ENCODE measurements around the gene HS3ST4. TPM values are rescaled to one million over a fixed set of nuclear protein-coding genes. Genes with fewer than 3 reads are reported as not detected.
"Not testable (repeated sequence)": the region's sequence is repeated elsewhere in the genome, so short reads cannot be mapped to it uniquely, and the experiment has no call there.

The HS3ST4 gene
- total and polyA plus RNA-seq, 2 of the 4 experiments (the other 2 are of a cell fraction): not detected

DNA sequence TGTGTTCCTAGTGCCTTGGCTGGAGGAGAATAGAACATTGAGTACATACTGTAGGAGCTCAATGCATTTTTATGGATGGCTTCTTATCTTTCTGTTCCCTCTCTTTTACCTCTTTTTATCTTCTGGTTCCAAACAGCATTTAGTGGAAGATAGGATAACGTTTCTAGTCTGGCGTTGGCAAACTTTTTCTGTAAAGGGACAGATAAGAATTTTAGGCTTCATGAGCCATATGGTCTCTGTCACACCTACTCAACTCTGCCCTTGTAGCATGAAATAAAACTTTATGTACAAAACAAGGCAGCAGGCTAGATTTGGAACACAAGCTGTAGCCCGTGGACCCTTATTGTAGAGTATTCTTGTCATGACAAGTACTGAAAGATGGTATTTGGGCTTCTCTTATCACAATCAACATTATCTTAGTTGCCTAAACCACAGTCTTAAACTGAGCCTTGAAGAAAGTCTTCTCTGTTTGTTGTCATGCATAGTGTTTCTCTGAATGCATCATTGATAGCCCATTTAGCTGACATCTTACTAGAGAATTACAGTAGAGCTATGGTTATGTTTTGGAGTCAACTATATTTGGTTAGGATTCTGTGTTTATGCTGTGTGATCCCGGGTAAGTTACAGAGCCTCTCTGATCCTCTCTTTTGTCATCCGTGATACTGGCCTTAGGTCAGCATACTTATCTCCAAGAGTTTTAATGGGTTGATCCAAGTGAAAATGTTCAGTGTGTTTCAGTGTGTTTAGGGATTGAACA, 80.2 kb downstream of the HS3ST4 start:
- Histone ChIP-seq H2BK5ac (ENCODE audit: low read depth, low read length, poor library complexity, severe bottlenecking) (no peak overlapping the region), H3K79me1 (ENCODE audit: low read depth in 1 of 2, low read length in 2 of 2) (no peaks in the 10 kb centered on the region), H3K4me3 (ENCODE audit: insufficient read depth, low read depth, low read length) (no peak overlapping the region), H2AK5ac (ENCODE audit: low read depth, low read length) (no peak overlapping the region), H4K91ac (ENCODE audit: insufficient read depth, low read depth, low read length) (no peak overlapping the region), H3K18ac (ENCODE audit: low read depth, low read length) (no peak overlapping the region), H3K9me1 (ENCODE audit: insufficient read depth, low read length) (no peaks in the 10 kb centered on the region), H4K20me1 (ENCODE audit: insufficient read depth, low read length) (no peaks in the 10 kb centered on the region), H3K9ac (ENCODE audit: low read depth, low read length) (no peak overlapping the region), H3K9me3 (ENCODE audit: control insufficient read depth, insufficient read depth, low read length) (peaks cover 11% of the 10 kb centered on the region), H2BK15ac (ENCODE audit: low read depth, low read length) (no peak overlapping the region), H2BK120ac (ENCODE audit: low read depth, low read length) (no peak overlapping the region), H3K4ac (ENCODE audit: low read depth, low read length) (no peak overlapping the region), H3K36me3 (ENCODE audit: control insufficient read depth, insufficient read depth, low read length) (no peaks in the 10 kb centered on the region), H4K5ac (ENCODE audit: low read depth, low read length) (no peak overlapping the region), H3K56ac (ENCODE audit: extremely low read depth, insufficient read depth, low read length) (no peak overlapping the region), H2AFZ (replicated peaks; ENCODE audit: low read length, poor library complexity) (no peak overlapping the region), H3K4me2 (ENCODE audit: low read depth, low read length) (no peak overlapping the region), H3K14ac (replicated peaks; ENCODE audit: low read depth, low read length) (no peak overlapping the region), H3K23ac (ENCODE audit: low read depth, low read length) (no peak overlapping the region), H2BK20ac (ENCODE audit: low read depth, low read length) (no peak overlapping the region), H3K27ac (ENCODE audit: insufficient read depth, low read length) (no peak overlapping the region), H2AK9ac (replicated peaks; ENCODE audit: low read depth, low read length, poor library complexity) (no peak overlapping the region), H3K27me3 (ENCODE audit: control insufficient read depth, insufficient read depth, low read length) (no peaks in the 10 kb centered on the region), H4K8ac (ENCODE audit: low read depth in 2 of 2, low read length in 2 of 2) (no peak overlapping the region), H3K4me1 (ENCODE audit: control insufficient read depth, insufficient read depth, low read length) (no peaks in the 10 kb centered on the region)
- in situ Hi-C loops (cut with MboI; ENCODE audit: low sequenced_read_pairs): no loop called here
- no peak for ATAC-seq (ENCODE audit: low read depth)
- no TSS peak for BruUV-seq (replicated peaks)
- dilution Hi-C loops (cut with HindIII; ENCODE audit: low sequenced_read_pairs, unreplicated experiment): no loop called here
- CTCF ChIA-PET: no interaction called here
- intact Hi-C loops (cut with micrococcal nuclease): no loop called here
- no CpG with 5 or more reads among the region's 5 CpGs for WGBS, 2 experiments (ENCODE audit: extremely low coverage in 2 of 2, insufficient read length in 1 of 2)
- DNase-seq: no peak
- TF ChIP-seq, protein P1, sequence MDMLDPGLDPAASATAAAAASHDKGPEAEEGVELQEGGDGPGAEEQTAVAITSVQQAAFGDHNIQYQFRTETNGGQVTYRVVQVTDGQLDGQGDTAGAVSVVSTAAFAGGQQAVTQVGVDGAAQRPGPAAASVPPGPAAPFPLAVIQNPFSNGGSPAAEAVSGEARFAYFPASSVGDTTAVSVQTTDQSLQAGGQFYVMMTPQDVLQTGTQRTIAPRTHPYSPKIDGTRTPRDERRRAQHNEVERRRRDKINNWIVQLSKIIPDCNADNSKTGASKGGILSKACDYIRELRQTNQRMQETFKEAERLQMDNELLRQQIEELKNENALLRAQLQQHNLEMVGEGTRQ (IDR thresholded peaks at IDR 0.05; ENCODE audit: low read depth, low read length): no peak
- TF ChIP-seq BHLHE40 (IDR thresholded peaks at IDR 0.05; ENCODE audit: low read depth, low read length) (no peak), RCOR1 (IDR thresholded peaks at IDR 0.05; ENCODE audit: insufficient replicate concordance, low read length) (no peak), FOS (IDR thresholded peaks at IDR 0.05; ENCODE audit: low read depth, low read length) (no peak), MAFK (IDR thresholded peaks at IDR 0.05; ENCODE audit: low read depth, low read length) (no peak)
- TF ChIP-seq, protein P2, sequence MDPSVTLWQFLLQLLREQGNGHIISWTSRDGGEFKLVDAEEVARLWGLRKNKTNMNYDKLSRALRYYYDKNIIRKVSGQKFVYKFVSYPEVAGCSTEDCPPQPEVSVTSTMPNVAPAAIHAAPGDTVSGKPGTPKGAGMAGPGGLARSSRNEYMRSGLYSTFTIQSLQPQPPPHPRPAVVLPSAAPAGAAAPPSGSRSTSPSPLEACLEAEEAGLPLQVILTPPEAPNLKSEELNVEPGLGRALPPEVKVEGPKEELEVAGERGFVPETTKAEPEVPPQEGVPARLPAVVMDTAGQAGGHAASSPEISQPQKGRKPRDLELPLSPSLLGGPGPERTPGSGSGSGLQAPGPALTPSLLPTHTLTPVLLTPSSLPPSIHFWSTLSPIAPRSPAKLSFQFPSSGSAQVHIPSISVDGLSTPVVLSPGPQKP (IDR thresholded peaks at IDR 0.05; ENCODE audit: borderline replicate concordance, low read depth, low read length): no peak
- POLR2A ChIA-PET (ENCODE audit: unreplicated experiment): no interaction called here

- H2BK120ac ChIP-seq (ENCODE audit: low read depth, low read length); H3K23ac ChIP-seq (ENCODE audit: low read depth, low read length); H3K9ac ChIP-seq (ENCODE audit: low read depth, low read length); H2BK15ac ChIP-seq (ENCODE audit: low read depth, low read length); H3K18ac ChIP-seq (ENCODE audit: low read depth, low read length); intact Hi-C loops (cut with micrococcal nuclease); H2AFZ ChIP-seq (replicated peaks; ENCODE audit: low read length, poor library complexity); H4K91ac ChIP-seq (ENCODE audit: insufficient read depth, low read depth, low read length); POLR2A ChIA-PET (ENCODE audit: unreplicated experiment); H4K8ac ChIP-seq (ENCODE audit: low read depth in 2 of 2, low read length in 2 of 2); H3K4me3 ChIP-seq (ENCODE audit: insufficient read depth, low read depth, low read length); H3K14ac ChIP-seq (replicated peaks; ENCODE audit: low read depth, low read length); ATAC-seq (ENCODE audit: low read depth); dilution Hi-C loops (cut with HindIII; ENCODE audit: low sequenced_read_pairs, unreplicated experiment); H3K4me2 ChIP-seq (ENCODE audit: low read depth, low read length); H3K9me1 ChIP-seq (ENCODE audit: insufficient read depth, low read length); H3K4ac ChIP-seq (ENCODE audit: low read depth, low read length); H3K27me3 ChIP-seq (ENCODE audit: control insufficient read depth, insufficient read depth, low read length); H2BK20ac ChIP-seq (ENCODE audit: low read depth, low read length); H3K9me3 ChIP-seq (ENCODE audit: control insufficient read depth, insufficient read depth, low read length); H3K79me1 ChIP-seq (ENCODE audit: low read depth in 1 of 2, low read length in 2 of 2); H2AK9ac ChIP-seq (replicated peaks; ENCODE audit: low read depth, low read length, poor library complexity); DNase-seq; H4K20me1 ChIP-seq (ENCODE audit: insufficient read depth, low read length); H3K56ac ChIP-seq (ENCODE audit: extremely low read depth, insufficient read depth, low read length); in situ Hi-C loops (cut with MboI; ENCODE audit: low sequenced_read_pairs); CTCF ChIA-PET; H3K36me3 ChIP-seq (ENCODE audit: control insufficient read depth, insufficient read depth, low read length); H2AK5ac ChIP-seq (ENCODE audit: low read depth, low read length); H3K4me1 ChIP-seq (ENCODE audit: control insufficient read depth, insufficient read depth, low read length); H4K5ac ChIP-seq (ENCODE audit: low read depth, low read length); BruUV-seq (replicated peaks); H3K27ac ChIP-seq (ENCODE audit: insufficient read depth, low read length); H2BK5ac ChIP-seq (ENCODE audit: low read depth, low read length, poor library complexity, severe bottlenecking): not testable (repeated sequence)
- WGBS, 2 experiments (ENCODE audit: extremely low coverage in 2 of 2, insufficient read length in 1 of 2): no CpG with 5 or more reads among the region's 2 CpGs
Measured at GRCh38 chr16:25776214-25776613, 84.5 kb downstream of the HS3ST4 start.

All from IMR-90 (cell line).